GM19452 (cell line): ENCODE results near the gene AGMO.

ENCODE experiments used
- ATAC-seq: cut with Tn5 transposase; IDR thresholded peaks from one replicate; pipeline ENCODE4 v1.9.1; 2021; ENCODE audit not compliant: unreplicated experiment

AGMO gene

GRCh38 chr7:15462721-15463389 is 99.0 kb downstream of the AGMO start:
- ATAC-seq = no peak

GRCh38 chr7:15461576-15461975 is 100.2 kb downstream of the AGMO start:
- no peak for ATAC-seq

GRCh38 chr7:15459018-15459615 is 102.7 kb downstream of the AGMO start:
- ATAC-seq = no peak

- ATAC-seq = no peak
Measured at GRCh38 chr7:15457990-15458955, 103.5 kb downstream of the AGMO start.

- ATAC-seq = no peak
Measured at GRCh38 chr7:15452670-15453069, 109.1 kb downstream of the AGMO start.

GRCh38 chr7:15446722-15447121 is 115.1 kb downstream of the AGMO start:
- ATAC-seq = no peak

GRCh38 chr7:15446280-15446679 is 115.5 kb downstream of the AGMO start:
- ATAC-seq = no peak

GRCh38 chr7:15441915-15442314 is 119.9 kb downstream of the AGMO start:
- ATAC-seq = no peak

- no peak for ATAC-seq
Measured at GRCh38 chr7:15440482-15440881, 121.3 kb downstream of the AGMO start.

- no peak for ATAC-seq
Measured at GRCh38 chr7:15439853-15440252, 122.0 kb downstream of the AGMO start.

- no peak for ATAC-seq
Measured at GRCh38 chr7:15433151-15433550, 128.7 kb downstream of the AGMO start.

- ATAC-seq = no peak
Measured at GRCh38 chr7:15430911-15431310, 130.9 kb downstream of the AGMO start.

GRCh38 chr7:15430191-15430590 is 131.6 kb downstream of the AGMO start:
- no peak for ATAC-seq

- no peak for ATAC-seq
Measured at GRCh38 chr7:15424468-15424867, 137.3 kb downstream of the AGMO start.

GRCh38 chr7:15419596-15419995 is 142.2 kb downstream of the AGMO start:
- no peak for ATAC-seq

- no peak for ATAC-seq
Measured at GRCh38 chr7:15418264-15418663, 143.6 kb downstream of the AGMO start.

GRCh38 chr7:15417341-15417988 is 144.3 kb downstream of the AGMO start:
- ATAC-seq = no peak

GRCh38 chr7:15411019-15411418 is 150.8 kb downstream of the AGMO start:
- no peak for ATAC-seq

- no peak for ATAC-seq
Measured at GRCh38 chr7:15407910-15408309, 153.9 kb downstream of the AGMO start.

GRCh38 chr7:15403751-15404150 is 158.1 kb downstream of the AGMO start:
- ATAC-seq = no peak

GRCh38 chr7:15403315-15403714 is 158.5 kb downstream of the AGMO start:
- no peak for ATAC-seq
